K562 (cell line): ENCODE measurements around the gene NPAS3. TPM values are rescaled to one million over a fixed set of nuclear protein-coding genes. Genes with fewer than 3 reads are reported as not detected.

Experiments
- ADNP ChIP-seq: fragments of 200-800 bp; sonication (Bioruptor generic); IDR thresholded peaks from 2 replicates; pipeline ENCODE4 v1.6.1; 2016; ENCODE audit warnings: missing genetic modification characterization, missing compliant biosample characterization
- CEBPZ ChIP-seq: fragments of 150-350 bp; IDR thresholded peaks from 2 replicates; pipeline ENCODE4 v1.6.1; 2014; ENCODE audit warnings: low read depth, mild to moderate bottlenecking, low read length, borderline replicate concordance
- FOXM1 ChIP-seq, 2 experiments: fragments of 450-650 bp in 1 of 2; sonication (generic) in 1 of 2; formaldehyde crosslinking in 1 of 2; IDR thresholded peaks; 2 replicates each; pipeline versions ENCODE4 v1.6.1 to v1.9.0; 2017 to 2022; ENCODE audit warnings: low read depth in 2 of 2, mild to moderate bottlenecking in 2 of 2, missing genetic modification reagents in 1 of 2, moderate library complexity in 1 of 2
- GABPA ChIP-seq: fragments of 200-800 bp; sonication (Bioruptor generic); conservative IDR thresholded peaks from 2 replicates; pipeline ENCODE4 v1.6.1; 2016; ENCODE audit warnings: low read depth, missing genetic modification characterization, missing compliant biosample characterization
- GMEB1 ChIP-seq: fragments of 250-450 bp; sonication (Bioruptor Pico); IDR thresholded peaks from 2 replicates; pipeline ENCODE4 v1.4.0; 2020; ENCODE audit warnings: mild to moderate bottlenecking
- MYBL2 ChIP-seq, 2 experiments: fragments of 450-650 bp in 1 of 2; sonication (generic) in 1 of 2; formaldehyde crosslinking in 1 of 2; IDR thresholded peaks; 2 replicates each; pipeline versions ENCODE4 v1.6.1 to v1.8.1; 2017 to 2022; ENCODE audit warnings: borderline replicate concordance in 1 of 2, inconsistent platforms in 1 of 2, low read depth in 1 of 2, mild to moderate bottlenecking in 1 of 2, missing genetic modification reagents in 1 of 2, moderate library complexity in 1 of 2
- NFRKB ChIP-seq: fragments of 450-650 bp; IDR thresholded peaks from 2 replicates; pipeline ENCODE4 v1.6.1; 2016; ENCODE audit warnings: low read depth
- RB1 ChIP-seq: fragments of 450-650 bp; IDR thresholded peaks from 2 replicates; pipeline ENCODE4 v1.6.1; 2017; ENCODE audit warnings: low read depth, mild to moderate bottlenecking
- RBBP5 ChIP-seq: fragments of 200-600 bp; sonication (generic); IDR thresholded peaks from 2 replicates; pipeline ENCODE4 v1.6.1; 2012; ENCODE audit warnings: borderline replicate concordance, mild to moderate bottlenecking, low read length, control low read depth, inconsistent platforms; ENCODE audit not compliant: insufficient read depth, poor library complexity, severe bottlenecking
- polyA plus RNA-seq, 8 experiments: library from polyadenylated mRNA; depleted of rRNA in 4 of 8; stranded (reverse) in 5 of 8; unstranded in 3 of 8; fragments of >200 nt; fragmentation: Nextera tagmentation in 2 of 8; fragmentation: Illumina TruSeq in 1 of 8; extraction: Ambion mirVana in 2 of 8; extraction: Trizol in 1 of 8; gene quantifications; 2 replicates each; pipeline versions ENCODE4 v1.2.1 to v1.2.3, GENCODE V29; 2011 to 2014; ENCODE audit warnings: inconsistent platforms in 1 of 8, missing spikeins in 1 of 8
- total RNA-seq, 7 experiments: library from RNA; depleted of rRNA in 6 of 7; stranded (reverse); fragments of >200 nt in 6 of 7; fragmentation: Illumina TruSeq in 2 of 7; extraction: Trizol in 2 of 7; gene quantifications; 2 replicates each; pipeline versions ENCODE4 v1.2.1 to v1.2.3, GENCODE V29; 2011 to 2021; ENCODE audit warnings: low replicate concordance in 1 of 7

Gene NPAS3
- total and polyA plus RNA-seq, 9 of the 15 experiments (the other 6 are each of a cell fraction or from before 2014, with no cell fraction given) = 0.04 TPM; not detected in 8

DNA sequence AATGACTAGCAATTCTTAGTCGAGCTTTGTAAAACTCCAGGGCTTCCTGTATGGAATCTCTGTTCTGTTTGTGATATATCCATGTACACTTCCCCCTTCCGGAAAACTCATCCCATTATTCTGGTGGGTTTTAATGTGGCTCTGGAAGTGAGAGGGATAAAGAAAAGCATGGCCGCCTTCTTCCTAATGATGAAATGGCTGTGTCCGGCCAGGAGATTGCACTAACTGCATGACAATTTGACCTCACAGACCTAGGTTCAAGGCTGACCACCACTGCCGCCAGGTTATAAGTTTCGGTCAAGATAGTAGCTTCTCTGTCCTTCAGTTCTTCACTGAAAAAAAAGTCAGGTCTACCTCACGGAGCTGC, 41.0 kb upstream of the NPAS3 start (continued):
- TF ChIP-seq FOXM1 (IDR thresholded peaks at IDR 0.05; ENCODE audit: low read depth) (no peak), FOXM1 (CRISPR knock-in tag; IDR thresholded peaks at IDR 0.05; ENCODE audit: low read depth) (no peak), MYBL2 (IDR thresholded peaks at IDR 0.05; ENCODE audit: low read depth) (no peak), MYBL2 (CRISPR knock-in tag; IDR thresholded peaks at IDR 0.05; ENCODE audit: borderline replicate concordance) (no peak), GABPA (tag) (no peak), NFRKB (no peak), RBBP5 (no peak), GMEB1 (CRISPR knock-in tag) (no peak), CEBPZ (no peak), RB1 (no peak), ADNP (tag) (no peak)
